ENCODE results near the gene CEACAM1.
A peak's percentile ranks its signal among the peaks of the same experiment; 100 is the strongest.

Gene CEACAM1

GRCh38 chr19:42528354-42529247 is at the start of gene CEACAM1:
Gene CEACAM1, minus strand, starts transcription at chr19:42528481. Its CDS starts 107 bp downstream, at chr19:42528374.
- ATAC-seq: peak; percentile 30
- TF ChIP-seq ZC3H10 (CRISPR knock-in tag; IDR thresholded peaks at IDR 0.05) (no peak), RARB (CRISPR knock-in tag; IDR thresholded peaks at IDR 0.05) (no peak), ZNF565 (CRISPR knock-in tag; conservative IDR thresholded peaks at IDR 0.05; ENCODE audit: low read depth) (no peak), POU6F1 (CRISPR knock-in tag; IDR thresholded peaks at IDR 0.05; ENCODE audit: borderline replicate concordance, low read depth) (no peak), ZFP3 (CRISPR knock-in tag; IDR thresholded peaks at IDR 0.05) (no peak), TCF4 (CRISPR knock-in tag; IDR thresholded peaks at IDR 0.05; ENCODE audit: borderline replicate concordance) (no peak), CSRNP3 (CRISPR knock-in tag; IDR thresholded peaks at IDR 0.05) (no peak), TOX (CRISPR knock-in tag; IDR thresholded peaks at IDR 0.05; ENCODE audit: borderline replicate concordance) (no peak), PPARA (CRISPR knock-in tag; IDR thresholded peaks at IDR 0.05; ENCODE audit: borderline replicate concordance) (no peak), TSHZ2 (CRISPR knock-in tag; IDR thresholded peaks at IDR 0.05) (no peak)

- no peak for ATAC-seq
- no peak for TF ChIP-seq OSR1 (CRISPR knock-in tag; IDR thresholded peaks at IDR 0.05)
- no peak for TF ChIP-seq POU6F1 (CRISPR knock-in tag; IDR thresholded peaks at IDR 0.05; ENCODE audit: borderline replicate concordance, low read depth)
- TF ChIP-seq GLIS3 (CRISPR knock-in tag; IDR thresholded peaks at IDR 0.05): no peak
- TF ChIP-seq CSDC2 (CRISPR knock-in tag; IDR thresholded peaks at IDR 0.05): no peak
- TF ChIP-seq SNAI2 (CRISPR knock-in tag; IDR thresholded peaks at IDR 0.05): no peak
- no peak for TF ChIP-seq ZC3H10 (CRISPR knock-in tag; IDR thresholded peaks at IDR 0.05)
- TF ChIP-seq ZFP30 (CRISPR knock-in tag; IDR thresholded peaks at IDR 0.05): no peak
- TF ChIP-seq ZNF70 (CRISPR knock-in tag; IDR thresholded peaks at IDR 0.05): no peak
- TF ChIP-seq CSRNP3 (CRISPR knock-in tag; IDR thresholded peaks at IDR 0.05): no peak
- no peak for TF ChIP-seq PATZ1 (CRISPR knock-in tag; IDR thresholded peaks at IDR 0.05; ENCODE audit: borderline replicate concordance)
- TF ChIP-seq PPARA (CRISPR knock-in tag; IDR thresholded peaks at IDR 0.05; ENCODE audit: borderline replicate concordance): no peak
- TF ChIP-seq ZNF8 (CRISPR knock-in tag; IDR thresholded peaks at IDR 0.05): no peak
- TF ChIP-seq RARB (CRISPR knock-in tag; IDR thresholded peaks at IDR 0.05): no peak
- no peak for TF ChIP-seq CREB5 (CRISPR knock-in tag; IDR thresholded peaks at IDR 0.05; ENCODE audit: low read depth)
- no peak for TF ChIP-seq ESRRG (CRISPR knock-in tag; IDR thresholded peaks at IDR 0.05)
Measured at GRCh38 chr19:42577016-42577415, 48.7 kb upstream of the CEACAM1 start.
